Left kidney (tissue), 2 donors: ENCODE measurements around the gene SLC30A7. TPM values are rescaled to one million over a fixed set of nuclear protein-coding genes. Genes with fewer than 3 reads are reported as not detected.

Experiments
- DNase-seq: peaks from one replicate; pipeline ENCODE4 v3.0.0-alpha.2; 2013
- polyA plus RNA-seq: library from polyadenylated mRNA; unstranded; fragments of 120-200 nt; gene quantifications from one replicate; pipeline ENCODE4 v1.2.1, GENCODE V29; 2013; ENCODE audit not compliant: insufficient read length

SLC30A7 gene
- polyA plus RNA-seq, 1 donor, result 24.1 TPM

- peak; percentile 89 for DNase-seq
These were observed 130.0 kb downstream of the SLC30A7 start, which contains the start of gene DPH5 for GRCh38 chr1:101025657-101026429. DPH5 (minus strand) TSS chr1:101025784; CDS start chr1:101025443, 341 bp downstream.

GRCh38 chr1:101026430-101026788 is 130.5 kb downstream of the SLC30A7 start:
- DNase-seq, result no peak

GRCh38 chr1:101027194-101027772 is 131.4 kb downstream of the SLC30A7 start:
- DNase-seq, result no peak

GRCh38 chr1:101028466-101028865 is 132.6 kb downstream of the SLC30A7 start:
- DNase-seq, result no peak

- DNase-seq, result no peak
These were observed 133.3 kb downstream of the SLC30A7 start for GRCh38 chr1:101029184-101029583.

GRCh38 chr1:101030881-101031280 is 135.0 kb downstream of the SLC30A7 start:
- DNase-seq, result no peak

Other genes with a start within 250 kb of the SLC30A7 start
- 44.6 TPM for gene VCAM1, start 176.3 kb upstream of the SLC30A7 start, polyA plus RNA-seq
- 74.6 TPM for gene EXTL2, start 1.2 kb upstream of the SLC30A7 start, polyA plus RNA-seq
- 62.0 TPM for gene DPH5, start 129.7 kb downstream of the SLC30A7 start, polyA plus RNA-seq